ENCODE data around the gene EHF. TPM values are rescaled to one million over a fixed set of nuclear protein-coding genes. Genes with fewer than 3 reads are reported as not detected.

Gene EHF
- total and polyA plus RNA-seq, 9 of the 15 experiments (the other 6 are each of a cell fraction or from before 2014, with no cell fraction given), result 0.04 to 0.54 (median 0.37) TPM

GRCh38 chr11:34706709-34707461 lies 86.0 kb downstream of the EHF start:
- ATAC-seq (no peak), FAIRE-seq (no peak), DNase-seq (ENCODE audit: extremely low read depth in 1 of 4, low spot score in 3 of 4) (peak in 1 of 4 experiments; percentile 5)
- H3K4me2 ChIP-seq (ENCODE audit: insufficient read depth, low read length), result no peak overlapping the region
- no peaks in the 10 kb centered on the region for H3K4me1 ChIP-seq (replicated peaks in 1 of 2; ENCODE audit: control insufficient read depth in 2 of 2, insufficient read depth in 2 of 2, low read length in 2 of 2)
- intact Hi-C loops (cut with micrococcal nuclease) (no loop called here), in situ Hi-C loops (cut with MboI) (no loop called here)
- no peak overlapping the region for H3K4me3 ChIP-seq
- BruUV-seq (replicated peaks), result no TSS peak
- ChIA-PET POLR2A (interaction anchor here (0.6 kb wide), 2 partner anchors 9 to 25 kb away, joined by 3 read pairs; no protein-coding TSS in a partner anchor), CTCF (ENCODE audit: low intra/inter-chr PET ratio) (no interaction called here)
- no peaks in the 10 kb centered on the region; the same call in 1 of the 2 replicates for H3K9me3 ChIP-seq (replicated peaks; ENCODE audit: control insufficient read depth, insufficient read depth, low read depth, low read length)
- TF ChIP-seq ZNF696 (CRISPR knock-in tag; conservative IDR thresholded peaks at IDR 0.05), result no peak
- no peak for TF ChIP-seq ZNF507 (tag; conservative IDR thresholded peaks at IDR 0.05)
- no peak for TF ChIP-seq PTRF (tag; IDR thresholded peaks at IDR 0.05)
- no peak for TF ChIP-seq SAP30 (IDR thresholded peaks at IDR 0.05; ENCODE audit: borderline replicate concordance, insufficient read depth, low read depth, low read length, poor library complexity, severe bottlenecking)
- no peak for TF ChIP-seq ZBTB17 (CRISPR knock-in tag; IDR thresholded peaks at IDR 0.05)
- TF ChIP-seq ZNF57 (CRISPR knock-in tag; IDR thresholded peaks at IDR 0.05), result no peak
- no peaks in the 10 kb centered on the region for H3K27me3 ChIP-seq (ENCODE audit: control insufficient read depth in 2 of 2, insufficient read depth in 2 of 2, low read length in 2 of 2)
- no peaks in the 10 kb centered on the region for H3K36me3 ChIP-seq (ENCODE audit: control insufficient read depth, insufficient read depth, low read length)
- no peak overlapping the region for H2AFZ ChIP-seq (ENCODE audit: low read depth, low read length)
- H4K20me1 ChIP-seq (replicated peaks; ENCODE audit: control insufficient read depth, insufficient read depth, low read length), result no peaks in the 10 kb centered on the region
- WGBS (ENCODE audit: insufficient coverage, low coverage, missing lambda C conversion rate), result 13% methylated on average over 1 of the region's 2 CpGs
- no peaks in the 10 kb centered on the region for H3K9me1 ChIP-seq (ENCODE audit: control insufficient read depth, insufficient read depth, low read length)
- H3K9ac ChIP-seq (ENCODE audit: insufficient read depth in 1 of 2, low read depth in 2 of 2, low read length in 2 of 2), result no peak overlapping the region
- no peak overlapping the region for H3K27ac ChIP-seq (ENCODE audit: extremely low read depth, low read depth, low read length)
- H3K79me2 ChIP-seq (ENCODE audit: control insufficient read depth, insufficient read depth, low read length), result no peaks in the 10 kb centered on the region

All from K562 (cell line).